NCI-H2171 (cell line): ENCODE results near the gene KRT8.
"Not testable (repeated sequence)": the region's sequence is repeated elsewhere in the genome, so short reads cannot be mapped to it uniquely, and the experiment has no call there.

ENCODE experiments used
- DNase-seq: peaks from one replicate; lab custom pipeline; 2025; lab: John Stamatoyannopoulos, UW

Gene KRT8

GRCh38 chr12:52901715-52902541, 2.9 kb downstream of the KRT8 start:
- no peak for DNase-seq

- no peak for DNase-seq
Observed at GRCh38 chr12:52900896-52901714, 3.8 kb downstream of the KRT8 start.

GRCh38 chr12:52900166-52900895, 4.5 kb downstream of the KRT8 start:
- no peak for DNase-seq

GRCh38 chr12:52899338-52900035, 5.4 kb downstream of the KRT8 start:
- no peak for DNase-seq

DNA sequence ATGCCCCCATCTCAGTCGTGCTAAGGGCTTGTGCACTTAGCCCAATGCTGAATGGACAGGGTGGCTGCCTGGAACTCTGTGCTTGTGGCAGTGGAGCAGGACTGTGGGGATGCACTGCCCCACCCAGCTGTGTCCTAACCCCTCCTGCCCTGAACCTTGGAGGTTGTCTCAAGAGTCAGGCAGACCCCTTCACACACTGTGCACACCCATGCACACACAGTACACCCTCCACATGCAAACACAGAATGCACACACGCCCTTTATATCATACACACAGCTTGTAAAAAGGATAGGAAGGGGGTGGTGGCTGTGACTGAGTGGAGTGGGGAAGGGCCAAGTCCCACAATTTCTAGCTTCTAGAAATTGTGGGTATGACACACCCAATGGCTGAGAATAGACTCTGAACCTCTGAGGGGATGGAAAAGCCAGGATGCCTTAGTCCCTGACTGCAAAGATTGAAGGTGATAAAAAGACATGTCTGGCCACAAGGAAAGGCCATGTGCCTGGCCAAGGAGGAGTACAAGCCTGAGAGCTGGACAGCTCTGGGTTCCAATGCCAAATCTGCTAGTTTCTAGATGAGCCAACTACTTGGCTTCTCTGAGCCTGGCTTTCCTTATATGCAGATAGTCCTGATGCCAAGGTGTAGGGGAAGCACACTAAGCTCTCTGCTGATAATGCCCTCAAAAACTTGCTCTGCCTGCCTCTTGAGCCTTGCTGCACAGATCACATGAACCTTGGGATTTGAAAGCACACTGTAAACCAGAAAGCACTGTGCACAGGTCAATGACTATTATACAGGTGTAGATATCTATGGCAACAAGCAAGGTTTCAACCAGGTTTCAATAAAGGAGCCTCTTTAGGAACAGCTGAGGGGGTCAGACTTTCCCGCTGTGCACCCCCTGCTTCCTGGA, 8.4 kb downstream of the KRT8 start:
- DNase-seq: no peak

GRCh38 chr12:52895726-52896189, 9.1 kb downstream of the KRT8 start:
- DNase-seq: peak; percentile 51

- no peak for DNase-seq
Observed at GRCh38 chr12:52892974-52893373, 11.9 kb downstream of the KRT8 start.

DNA sequence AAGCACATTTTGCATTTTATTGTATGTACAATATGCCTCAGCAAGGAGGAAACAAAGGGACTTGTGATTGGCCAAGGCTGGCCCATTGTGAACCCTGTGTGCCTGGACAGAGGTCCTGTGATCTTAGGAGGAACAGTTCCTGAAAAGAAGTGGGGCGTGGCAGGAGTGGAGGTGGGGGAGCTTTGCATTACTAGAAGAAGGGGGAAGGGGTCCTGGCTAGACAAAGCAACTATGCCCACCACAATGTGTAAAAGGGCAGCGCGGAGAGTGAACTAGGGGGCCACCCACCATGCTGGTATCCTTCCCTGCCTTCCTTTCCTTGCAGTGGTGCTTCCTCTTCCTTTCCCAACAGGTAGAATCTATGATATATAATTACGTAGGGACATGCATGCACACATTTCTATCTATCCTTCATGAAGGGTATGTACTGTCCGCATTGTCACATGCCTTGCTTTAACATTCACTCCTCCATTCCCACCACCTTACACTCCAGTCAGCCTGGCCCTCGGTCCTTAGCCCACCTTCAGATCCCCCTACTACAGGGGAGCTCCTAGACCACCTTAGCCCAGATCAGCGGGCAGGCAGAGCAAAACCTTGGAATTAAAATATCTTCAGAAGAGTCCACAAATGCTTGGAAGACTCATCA, 12.5 kb downstream of the KRT8 start:
- DNase-seq: no peak

- DNase-seq: no peak
Observed at GRCh38 chr12:52891044-52891443, 13.8 kb downstream of the KRT8 start.

GRCh38 chr12:52890417-52890816, 14.5 kb downstream of the KRT8 start:
- DNase-seq: no peak

GRCh38 chr12:52884526-52885293, 20.2 kb downstream of the KRT8 start:
- peak; percentile 46 for DNase-seq

- not testable (repeated sequence) for DNase-seq
Observed at GRCh38 chr12:52880499-52880898, 24.4 kb downstream of the KRT8 start.

GRCh38 chr12:52879394-52880351, 25.2 kb downstream of the KRT8 start:
- DNase-seq: peak; percentile 98

DNA sequence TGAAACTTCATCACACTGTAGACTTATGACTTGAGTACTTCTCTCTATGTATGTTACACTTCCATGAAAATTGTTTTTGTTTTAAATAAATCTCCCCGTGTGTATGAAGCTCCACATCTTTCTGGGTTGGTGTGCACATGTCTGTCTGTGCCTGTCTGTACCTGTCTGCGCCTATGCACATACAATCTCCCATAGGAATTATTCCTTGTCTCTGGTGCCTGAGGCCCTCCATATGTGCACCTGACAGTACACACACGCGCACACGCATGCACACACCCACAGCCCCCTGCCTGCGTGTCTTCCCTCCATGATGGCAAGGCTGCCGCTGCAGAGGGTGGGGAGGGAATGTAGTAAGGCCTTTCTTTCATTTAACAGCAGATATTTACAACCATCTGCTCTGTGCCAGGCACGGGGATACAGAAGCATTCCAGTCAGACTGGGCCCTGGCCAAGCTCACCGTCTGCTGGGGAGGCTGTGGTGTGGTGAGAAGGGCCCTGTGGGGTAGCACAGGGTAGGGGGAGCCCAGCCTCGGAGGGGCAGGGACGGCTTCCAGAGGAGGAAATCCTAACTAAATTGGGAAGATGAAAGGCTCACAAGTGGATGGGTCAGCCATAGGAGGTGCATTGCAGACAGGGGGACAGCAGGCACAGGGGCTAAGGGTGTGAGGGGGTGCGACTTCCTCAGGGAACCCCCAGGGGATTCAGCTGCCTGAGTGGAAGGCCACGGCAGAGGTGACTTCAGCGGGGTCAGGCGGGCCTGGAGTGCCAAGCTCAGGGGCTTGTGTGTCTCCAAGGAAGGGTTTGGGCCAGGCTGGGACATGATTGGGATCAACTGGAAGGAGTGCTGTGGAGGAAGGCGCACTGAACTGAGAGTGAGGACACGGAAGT, 26.1 kb downstream of the KRT8 start:
- DNase-seq: peak; percentile 71

DNA sequence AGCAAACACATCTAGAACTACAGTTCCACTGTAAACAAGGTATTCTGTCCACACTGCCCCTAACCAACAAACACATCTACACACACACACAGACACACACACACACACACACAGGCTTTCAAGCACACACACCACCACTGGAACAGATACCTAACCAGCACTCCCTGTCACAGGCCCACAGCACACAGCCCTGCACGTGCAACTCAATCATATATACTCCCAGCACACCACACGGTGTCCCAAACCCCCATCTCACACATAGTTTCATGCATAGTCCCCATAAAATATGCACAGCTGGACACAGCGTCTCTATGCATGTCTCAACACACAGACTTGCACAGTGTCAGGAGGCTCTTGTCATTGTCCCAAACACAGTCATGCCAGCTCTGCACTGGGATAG, 27.6 kb downstream of the KRT8 start:
- no peak for DNase-seq

DNA sequence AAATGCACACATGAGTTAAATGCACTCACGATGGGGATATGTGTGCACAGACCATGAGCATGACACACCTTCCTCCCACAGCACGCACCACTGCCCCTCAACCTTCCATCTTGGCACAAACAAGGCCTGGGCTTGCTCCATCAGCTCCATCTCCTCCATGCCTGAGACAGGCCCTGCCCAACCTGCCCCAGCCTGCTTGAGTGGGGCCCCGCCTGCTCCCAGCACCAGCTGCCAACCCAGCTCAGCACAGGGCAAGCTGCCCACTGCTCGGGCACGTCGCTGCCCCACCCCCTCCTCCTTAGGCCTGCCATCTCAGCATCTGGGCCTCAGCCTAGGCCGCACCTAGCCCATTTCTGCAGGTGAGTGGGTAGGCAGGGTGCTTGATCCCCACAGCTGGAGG, 28.5 kb downstream of the KRT8 start:
- DNase-seq: peak; percentile 84
